D721Med (cell line): ENCODE data around the gene COX6A2.
"Not testable (repeated sequence)": the region's sequence is repeated elsewhere in the genome, so short reads cannot be mapped to it uniquely, and the experiment has no call there.

Source experiments
- DNase-seq: peaks from one replicate; pipeline ENCODE4 v3.0.0; 2011; ENCODE audit warnings: low spot score; ENCODE audit not compliant: insufficient read length
- FAIRE-seq: peaks from 2 replicates; lab custom pipeline; 2011; peaks lifted over from hg19 to GRCh38; lab: Jason Lieb, UNC
- TF ChIP-seq, protein P1 (sequence below): IDR thresholded peaks from 2 replicates; pipeline ENCODE4 v1.5.1; 2012; ENCODE audit warnings: mild to moderate bottlenecking, control low read depth; ENCODE audit not compliant: insufficient read depth; ENCODE audit errors: missing control alignments

The COX6A2 gene

DNA sequence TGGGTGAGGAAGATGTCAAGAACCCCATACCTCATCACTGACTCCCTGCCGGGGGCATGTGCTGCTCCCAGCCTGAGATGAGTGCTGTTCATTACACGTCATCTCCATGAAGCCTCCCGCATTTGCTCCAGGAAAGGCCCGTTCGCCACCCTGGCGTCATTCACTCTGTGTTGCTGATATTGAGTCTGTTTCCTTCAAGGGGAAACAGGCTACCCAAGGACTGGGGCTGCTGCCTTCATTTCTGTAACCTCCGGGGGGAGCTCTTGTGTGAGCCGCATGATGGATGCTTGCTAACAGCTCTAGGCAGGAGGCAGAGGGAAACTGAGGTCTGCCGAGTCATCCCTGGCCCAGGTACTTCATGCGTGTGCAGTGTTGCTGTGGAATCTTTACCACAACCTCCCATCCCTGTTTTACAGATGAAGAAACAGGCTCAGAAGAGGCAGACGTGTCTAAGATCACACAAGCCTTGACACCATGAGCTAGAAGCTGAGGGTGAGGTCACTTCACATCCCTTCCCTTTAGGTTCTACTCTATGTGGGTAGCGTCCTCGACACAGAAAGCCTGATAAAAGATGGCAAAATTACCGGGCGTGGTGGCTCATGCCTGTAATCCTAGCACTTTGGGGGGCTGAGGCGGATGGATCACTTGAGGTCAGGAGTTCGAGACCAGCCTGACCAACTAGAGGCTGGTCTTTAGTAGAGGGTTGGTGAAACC, 27.6 kb upstream of the COX6A2 start:
- DNase-seq (no peak), FAIRE-seq (no peak)
- TF ChIP-seq, protein P1, sequence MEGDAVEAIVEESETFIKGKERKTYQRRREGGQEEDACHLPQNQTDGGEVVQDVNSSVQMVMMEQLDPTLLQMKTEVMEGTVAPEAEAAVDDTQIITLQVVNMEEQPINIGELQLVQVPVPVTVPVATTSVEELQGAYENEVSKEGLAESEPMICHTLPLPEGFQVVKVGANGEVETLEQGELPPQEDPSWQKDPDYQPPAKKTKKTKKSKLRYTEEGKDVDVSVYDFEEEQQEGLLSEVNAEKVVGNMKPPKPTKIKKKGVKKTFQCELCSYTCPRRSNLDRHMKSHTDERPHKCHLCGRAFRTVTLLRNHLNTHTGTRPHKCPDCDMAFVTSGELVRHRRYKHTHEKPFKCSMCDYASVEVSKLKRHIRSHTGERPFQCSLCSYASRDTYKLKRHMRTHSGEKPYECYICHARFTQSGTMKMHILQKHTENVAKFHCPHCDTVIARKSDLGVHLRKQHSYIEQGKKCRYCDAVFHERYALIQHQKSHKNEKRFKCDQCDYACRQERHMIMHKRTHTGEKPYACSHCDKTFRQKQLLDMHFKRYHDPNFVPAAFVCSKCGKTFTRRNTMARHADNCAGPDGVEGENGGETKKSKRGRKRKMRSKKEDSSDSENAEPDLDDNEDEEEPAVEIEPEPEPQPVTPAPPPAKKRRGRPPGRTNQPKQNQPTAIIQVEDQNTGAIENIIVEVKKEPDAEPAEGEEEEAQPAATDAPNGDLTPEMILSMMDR: peak; percentile 46

DNA sequence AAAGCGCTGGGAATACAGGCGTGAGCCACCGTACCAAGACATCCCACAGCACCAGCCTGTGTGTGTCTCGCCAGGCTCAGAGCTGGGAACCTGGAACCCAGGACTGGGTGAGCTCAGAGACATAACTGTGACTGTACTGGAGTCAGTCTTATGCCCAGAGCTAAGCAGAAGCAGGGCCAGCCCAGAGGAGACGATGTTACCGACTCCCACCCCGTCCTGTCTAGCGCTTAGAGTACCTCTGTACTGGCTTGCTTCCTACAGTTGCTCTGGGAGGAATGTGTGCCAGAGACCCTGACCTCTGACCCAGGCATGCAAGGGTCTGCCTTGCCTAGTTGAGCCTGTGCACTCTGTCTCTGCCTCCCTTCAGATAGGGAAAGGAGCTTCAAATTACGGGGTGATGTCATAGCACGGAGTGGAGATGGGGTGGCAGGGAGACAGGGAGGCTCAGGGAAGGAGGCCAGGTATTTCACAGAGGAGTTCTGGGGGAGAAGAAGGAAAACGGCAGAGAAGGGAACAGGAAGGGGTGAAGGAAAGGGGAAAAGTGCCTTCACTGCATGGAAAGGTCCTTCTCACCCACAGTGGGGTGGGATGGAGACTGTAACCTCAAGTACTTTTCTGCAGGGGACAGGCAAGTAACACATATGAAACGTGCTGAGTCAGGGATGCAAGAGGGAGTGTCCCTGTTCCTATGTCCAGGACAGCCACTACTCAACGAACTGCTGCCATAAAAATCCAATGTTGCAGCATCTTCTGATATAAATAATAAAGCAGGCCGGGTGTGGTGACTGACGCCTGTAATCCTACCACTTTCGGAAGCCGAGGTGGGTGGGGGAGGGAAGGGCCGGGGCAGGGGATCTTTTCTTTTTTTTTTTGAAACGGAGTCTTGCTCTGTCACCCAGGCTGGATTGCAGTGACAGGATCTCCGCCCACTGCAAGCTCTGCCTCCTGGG, 25.4 kb upstream of the COX6A2 start:
- FAIRE-seq (no peak), DNase-seq (no peak)
- TF ChIP-seq, protein P1: no peak

DNA sequence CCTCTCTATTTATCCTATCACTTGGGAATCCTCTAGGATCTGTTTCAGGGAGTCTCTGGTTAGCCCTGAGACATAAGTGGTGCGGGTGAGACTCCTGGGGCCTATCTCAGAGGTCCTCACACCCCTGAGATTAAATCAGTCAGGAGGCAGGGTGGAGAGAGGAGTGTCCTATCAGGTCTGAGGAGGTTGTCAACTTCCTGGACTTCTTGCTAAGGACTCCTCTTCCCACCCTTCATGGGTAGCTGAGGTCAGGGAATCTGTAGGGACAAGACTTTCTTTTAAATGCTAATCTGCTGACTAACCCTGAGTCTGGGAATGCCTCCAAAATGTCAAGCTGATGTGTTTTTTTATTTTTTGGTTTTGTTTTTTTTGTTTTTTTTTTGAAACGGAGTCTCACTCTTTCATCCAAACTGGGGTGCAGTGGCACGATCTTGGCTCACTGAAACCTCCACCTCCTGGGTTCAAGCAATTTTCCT, 24.5 kb upstream of the COX6A2 start:
- DNase-seq: no peak
- TF ChIP-seq, protein P1: no peak
- no peak for FAIRE-seq

DNA sequence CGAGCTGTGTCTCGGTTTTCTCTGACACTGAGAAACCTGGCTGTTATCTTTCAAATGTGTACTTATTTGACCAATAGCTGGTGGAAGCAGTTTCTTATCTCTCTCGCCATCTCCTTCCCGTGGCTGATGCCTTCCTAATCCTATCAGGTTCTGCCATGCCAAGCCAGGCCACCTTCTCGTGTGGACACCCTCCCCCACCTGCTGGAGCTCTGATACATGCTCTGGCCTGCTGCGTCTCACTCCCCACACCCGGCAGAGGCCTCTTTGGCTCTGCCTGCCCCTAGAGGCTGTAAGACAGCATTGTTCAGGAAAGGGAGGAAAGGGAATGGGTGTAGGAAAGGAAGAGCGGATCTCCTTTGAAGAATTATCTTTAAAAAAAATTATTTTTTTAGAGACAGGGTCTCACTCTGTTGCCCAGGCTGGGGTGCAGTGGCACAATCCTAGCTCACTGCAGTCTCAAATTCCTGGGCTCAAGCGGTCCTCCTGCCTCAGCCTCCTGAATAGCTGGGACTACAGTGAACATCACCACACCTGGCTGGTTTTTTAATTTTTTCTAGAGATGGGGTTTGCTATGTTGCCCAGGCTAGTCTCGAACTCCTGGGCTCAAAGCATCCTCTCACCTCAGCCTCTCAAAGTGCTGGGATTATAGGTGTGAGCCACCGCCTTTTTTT, 23.7 kb upstream of the COX6A2 start:
- FAIRE-seq (no peak), DNase-seq (no peak)
- TF ChIP-seq, protein P1: peak; percentile 43

DNA sequence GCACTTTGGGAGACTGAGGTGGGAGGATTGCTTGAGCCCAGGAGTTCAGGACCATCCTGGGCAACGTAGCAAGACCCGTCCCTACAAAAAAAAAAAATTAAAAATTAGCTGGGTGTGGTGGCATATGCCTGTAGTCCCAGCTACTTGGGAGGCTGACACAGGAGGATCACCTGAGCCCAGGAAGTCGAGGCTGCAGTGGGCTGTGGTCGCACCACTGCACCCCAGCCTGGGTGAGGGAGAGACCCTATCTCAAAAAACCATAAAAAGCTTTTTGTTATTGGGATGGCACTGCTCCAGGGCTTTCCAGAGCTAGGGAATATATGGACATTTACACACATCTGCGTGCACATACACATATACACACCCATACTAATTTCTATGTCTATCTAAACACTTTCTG, 23.0 kb upstream of the COX6A2 start:
- FAIRE-seq: no peak
- TF ChIP-seq, protein P1: no peak
- no peak for DNase-seq

DNA sequence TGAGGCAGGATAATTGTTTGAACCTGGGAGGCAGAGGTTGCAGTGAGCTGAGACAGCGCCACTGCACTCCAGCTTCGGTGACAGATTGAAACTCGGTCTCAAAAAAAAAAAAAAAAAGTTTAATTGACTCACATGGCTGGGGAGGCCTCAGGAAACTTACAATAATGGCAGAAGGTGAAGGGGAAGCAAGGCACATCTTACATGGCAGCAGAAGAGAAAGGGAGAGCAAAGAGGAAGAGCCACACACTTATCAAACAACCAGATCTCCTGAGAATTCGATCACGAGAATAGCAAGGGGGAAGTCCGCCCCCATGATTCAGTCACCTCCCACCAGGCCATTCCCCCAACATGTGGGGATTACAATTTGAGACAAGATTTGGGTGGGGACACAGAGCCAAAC, 17.8 kb upstream of the COX6A2 start:
- not testable (repeated sequence) for DNase-seq, FAIRE-seq

DNA sequence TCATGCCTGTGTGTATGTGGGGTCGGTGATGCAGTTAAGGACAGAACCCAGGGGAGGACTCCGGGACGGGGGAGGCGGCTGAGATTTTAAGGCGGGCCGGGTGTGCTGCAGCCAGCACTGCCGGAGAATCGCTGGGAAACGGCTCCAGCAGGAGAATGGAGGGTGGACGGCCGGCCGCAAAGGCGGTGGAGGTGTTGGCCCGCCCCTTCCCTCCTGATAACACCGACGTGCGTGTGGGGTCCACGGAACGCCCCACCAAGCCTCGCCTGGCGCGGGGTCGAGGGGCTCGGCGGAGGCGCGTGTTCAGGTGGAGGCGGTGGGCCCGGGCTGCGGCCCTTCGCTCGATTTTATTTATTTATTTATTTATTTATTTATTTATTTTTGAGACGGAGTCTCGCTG, 13.8 kb upstream of the COX6A2 start:
- no peak for FAIRE-seq
- DNase-seq: no peak
- TF ChIP-seq, protein P1: no peak
